Activated CD4-positive, alpha-beta T cell treated with anti-CD3 and anti-CD28 coated beads, Interleukin-2, amount 50 U/mL, for 1 hour (primary cell): ENCODE results near the gene HDHD3.

Experiments used
- DNase-seq: peaks from one replicate; pipeline ENCODE4 v3.0.0-alpha.2; 2020

The HDHD3 gene

DNA sequence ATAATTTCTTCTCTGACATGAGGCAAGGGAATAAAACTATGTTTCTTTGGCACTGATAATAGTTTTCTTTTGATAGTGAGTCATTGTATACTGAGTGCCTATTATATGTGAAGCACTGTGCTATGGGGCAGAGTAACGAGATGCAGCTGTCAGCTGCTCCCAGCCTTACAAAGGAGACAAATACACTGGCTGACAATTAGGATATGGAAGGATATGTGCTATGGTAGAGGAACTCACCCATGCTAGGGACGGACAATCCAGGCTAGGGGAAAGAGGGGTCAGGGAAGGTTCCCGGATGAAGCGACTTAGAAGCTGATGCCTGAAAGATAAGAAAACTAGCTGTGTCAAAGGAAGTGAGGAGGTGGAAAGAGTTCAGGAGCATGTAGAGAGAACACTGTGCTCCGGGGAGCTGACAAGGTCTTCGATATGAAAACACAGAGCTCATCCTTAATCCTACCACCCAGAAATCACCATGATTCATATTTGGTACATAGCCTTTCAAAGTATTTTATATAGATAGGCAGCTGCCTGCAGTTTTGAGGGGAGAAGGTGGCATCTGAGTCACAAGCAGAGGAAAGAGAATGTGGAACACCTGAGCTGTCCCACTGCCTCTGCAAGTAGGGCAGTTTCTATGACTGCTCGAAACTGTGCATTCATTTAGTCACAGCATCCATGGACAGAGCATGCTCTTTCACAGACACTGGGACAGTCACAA is 15.3 kb downstream of the HDHD3 start:
- no peak for DNase-seq

DNA sequence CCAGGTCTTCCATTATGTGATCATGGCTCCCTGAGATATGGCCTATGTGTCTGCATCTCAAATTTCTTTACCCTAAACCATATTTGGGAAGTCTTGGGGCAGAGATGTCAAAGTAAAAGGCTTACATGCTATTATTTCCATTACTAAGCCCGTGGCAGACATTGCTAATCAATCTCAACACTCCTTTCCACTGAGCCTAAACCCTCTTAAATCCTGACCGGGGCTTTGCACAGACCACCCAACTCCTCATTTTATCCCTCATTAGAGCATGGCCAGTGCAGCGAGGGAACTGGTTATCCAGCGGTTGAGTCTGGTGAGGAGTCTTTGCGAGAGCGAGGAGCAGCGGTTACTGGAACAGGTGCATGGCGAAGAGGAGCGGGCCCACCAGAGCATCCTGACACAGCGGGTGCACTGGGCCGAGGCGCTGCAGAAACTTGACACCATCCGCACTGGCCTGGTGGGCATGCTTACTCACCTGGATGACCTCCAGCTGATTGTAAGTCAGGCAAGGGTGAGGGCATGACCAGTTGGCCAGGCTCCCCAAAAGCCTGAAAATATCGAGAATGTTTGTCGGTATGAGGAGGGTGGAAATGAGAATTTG is 16.4 kb downstream of the HDHD3 start:
- DNase-seq = no peak

DNA sequence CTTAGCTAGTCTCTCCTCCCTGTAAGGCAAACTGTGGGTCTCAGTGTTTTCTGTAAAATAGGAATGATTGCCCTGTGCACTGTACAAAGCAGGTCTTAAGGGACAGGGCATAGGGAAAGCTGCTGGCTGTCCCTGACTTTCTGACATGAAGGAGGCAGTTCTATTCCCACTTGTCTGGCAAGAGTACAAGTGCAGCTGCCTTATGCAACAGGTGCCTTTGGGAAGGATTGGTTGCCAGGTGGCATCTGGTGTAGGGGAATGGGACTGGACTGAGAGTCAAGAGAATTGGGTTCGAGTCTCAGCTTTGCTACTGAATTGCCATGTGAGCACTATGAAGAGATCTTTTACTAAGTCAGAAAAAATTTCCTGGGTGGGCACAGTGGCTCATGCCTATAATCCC is 17.4 kb downstream of the HDHD3 start:
- DNase-seq = no peak

DNA sequence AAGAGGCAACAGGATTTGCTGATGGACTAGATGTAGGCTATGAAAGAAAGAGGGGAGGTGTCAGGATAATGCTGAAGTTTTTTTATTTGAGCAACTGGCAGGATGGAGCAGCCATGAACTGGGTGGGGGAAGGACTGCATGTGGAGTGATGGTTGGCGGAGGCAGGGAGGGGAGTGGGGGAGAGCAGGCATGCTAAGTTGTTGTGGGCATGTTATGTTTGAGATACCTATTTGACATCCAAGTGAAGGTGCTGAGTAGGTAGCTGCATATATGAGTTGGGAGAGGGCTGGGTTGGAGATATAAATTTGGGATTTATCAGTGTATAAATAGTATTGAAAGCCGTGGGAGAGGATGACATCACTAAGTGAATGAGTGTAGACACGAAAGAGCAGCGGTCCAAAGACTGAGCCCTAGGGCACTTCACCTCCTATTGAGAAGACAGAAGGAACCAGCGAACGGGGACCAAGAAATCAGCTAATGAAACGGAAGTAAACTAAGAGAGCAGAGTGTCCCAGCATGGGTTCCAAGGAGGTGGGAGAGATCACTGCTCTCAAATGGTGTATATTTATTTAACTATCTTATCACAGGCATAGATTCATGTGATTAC is 20.0 kb downstream of the HDHD3 start:
- DNase-seq = no peak

DNA sequence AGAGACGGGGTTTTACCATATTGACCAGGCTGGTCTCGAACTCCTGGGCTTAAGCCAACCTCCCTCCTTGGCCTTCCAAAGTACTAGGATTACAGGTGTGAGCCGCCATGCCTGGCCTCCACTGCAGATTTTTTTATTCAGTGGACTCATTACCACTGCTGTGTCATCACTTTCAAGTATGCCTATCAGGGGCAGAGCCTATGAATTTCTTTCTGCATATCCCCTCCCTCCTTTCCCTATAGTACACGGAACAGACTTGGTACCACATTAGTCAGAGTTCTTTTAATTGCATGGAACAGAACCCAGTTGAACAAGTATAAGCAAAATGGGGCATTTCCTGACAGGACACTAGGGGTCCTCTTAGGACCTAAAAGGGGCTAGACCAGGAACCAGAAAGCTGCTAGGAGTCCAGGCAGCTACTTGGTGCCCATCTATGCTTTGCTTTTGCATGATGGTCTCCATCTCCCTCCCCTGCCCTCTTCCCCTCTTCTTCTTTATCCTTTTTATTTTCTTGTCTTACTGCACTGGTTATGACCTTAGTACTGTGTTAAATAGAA is 21.7 kb downstream of the HDHD3 start:
- no peak for DNase-seq

DNA sequence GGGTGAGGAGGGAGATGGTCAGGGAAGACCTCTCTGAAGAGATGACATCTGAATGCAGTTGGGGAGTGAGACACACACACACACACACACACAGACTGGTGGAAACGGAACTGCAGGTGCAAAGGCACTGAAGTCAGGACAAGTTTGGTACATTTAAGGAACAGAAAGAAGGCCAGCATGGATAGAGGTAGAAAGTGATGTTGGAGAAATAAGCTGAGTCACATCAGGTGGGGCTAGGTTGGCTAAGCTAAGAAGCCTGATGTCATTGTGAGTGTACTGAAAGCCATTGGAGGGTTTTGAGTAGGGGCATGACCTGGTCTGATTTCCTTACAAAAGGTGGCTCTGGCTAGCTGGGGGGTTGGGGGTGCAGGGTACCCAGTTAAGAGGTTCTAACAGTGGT is 24.4 kb downstream of the HDHD3 start:
- no peak for DNase-seq

DNA sequence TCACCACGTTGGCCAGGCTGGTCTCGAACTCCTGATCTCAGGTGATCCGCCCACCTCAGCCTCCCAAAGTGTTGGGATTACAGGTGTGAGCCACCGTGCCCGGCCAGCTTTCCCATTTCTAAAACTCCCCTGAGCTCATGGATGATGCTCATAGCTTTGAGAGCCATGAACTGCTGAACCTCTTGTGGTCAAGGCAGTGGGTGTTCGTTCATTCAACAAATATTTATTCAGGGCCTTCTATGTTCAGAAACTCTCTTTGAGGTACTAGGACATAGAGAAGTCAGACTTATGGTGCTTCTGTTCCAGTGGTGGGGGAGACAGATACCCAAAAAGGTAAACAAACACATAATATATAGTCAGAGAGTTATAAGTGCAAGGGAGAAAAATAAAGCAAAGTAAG is 24.8 kb downstream of the HDHD3 start:
- DNase-seq = no peak

DNA sequence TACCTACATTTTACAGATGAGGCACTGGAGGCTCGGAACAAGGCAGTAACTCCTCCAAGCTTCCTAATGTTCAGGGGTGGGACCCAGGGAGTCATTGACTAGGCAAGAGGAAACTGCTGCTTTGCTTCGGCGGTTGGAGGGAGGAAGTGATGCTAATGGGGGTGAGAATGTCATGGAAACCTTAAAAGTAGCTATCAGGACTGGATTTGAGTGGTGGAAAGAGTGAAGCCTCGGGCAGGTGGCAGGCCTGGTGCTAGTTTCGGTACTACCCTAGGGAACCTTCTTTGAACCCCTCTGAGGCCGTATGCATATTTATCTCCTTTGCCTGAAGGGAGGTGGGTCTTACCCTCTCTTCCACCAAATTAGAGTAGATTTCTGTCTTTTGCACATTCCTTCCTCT is 25.8 kb downstream of the HDHD3 start:
- no peak for DNase-seq

DNA sequence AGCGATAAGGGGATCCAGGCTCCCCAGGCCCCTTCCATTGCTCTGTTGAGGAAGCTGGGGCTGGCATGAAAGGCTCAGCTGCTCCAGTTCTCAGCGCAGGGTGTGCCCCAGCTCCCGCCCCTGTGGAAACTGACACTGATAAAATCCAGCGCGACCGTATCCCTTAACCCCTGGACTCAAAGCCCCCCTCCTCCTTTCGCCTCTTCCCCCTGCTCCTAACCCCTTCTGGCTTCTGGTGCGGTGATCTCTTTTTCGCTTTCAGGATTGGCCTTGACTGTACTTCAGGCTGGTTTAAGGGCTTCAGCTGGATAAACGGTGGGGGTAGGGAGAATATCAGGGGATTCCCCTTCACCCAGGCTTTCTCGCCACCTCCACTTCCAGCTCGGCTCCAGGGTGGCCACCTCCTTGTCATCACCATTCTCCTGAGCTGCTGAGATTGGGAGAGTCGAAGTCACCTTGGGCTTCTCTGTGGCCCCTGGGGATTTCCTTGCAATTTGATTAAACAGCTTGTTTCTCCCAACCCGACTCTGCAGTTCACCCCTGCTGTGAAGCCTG is 26.6 kb downstream of the HDHD3 start:
- no peak for DNase-seq

DNA sequence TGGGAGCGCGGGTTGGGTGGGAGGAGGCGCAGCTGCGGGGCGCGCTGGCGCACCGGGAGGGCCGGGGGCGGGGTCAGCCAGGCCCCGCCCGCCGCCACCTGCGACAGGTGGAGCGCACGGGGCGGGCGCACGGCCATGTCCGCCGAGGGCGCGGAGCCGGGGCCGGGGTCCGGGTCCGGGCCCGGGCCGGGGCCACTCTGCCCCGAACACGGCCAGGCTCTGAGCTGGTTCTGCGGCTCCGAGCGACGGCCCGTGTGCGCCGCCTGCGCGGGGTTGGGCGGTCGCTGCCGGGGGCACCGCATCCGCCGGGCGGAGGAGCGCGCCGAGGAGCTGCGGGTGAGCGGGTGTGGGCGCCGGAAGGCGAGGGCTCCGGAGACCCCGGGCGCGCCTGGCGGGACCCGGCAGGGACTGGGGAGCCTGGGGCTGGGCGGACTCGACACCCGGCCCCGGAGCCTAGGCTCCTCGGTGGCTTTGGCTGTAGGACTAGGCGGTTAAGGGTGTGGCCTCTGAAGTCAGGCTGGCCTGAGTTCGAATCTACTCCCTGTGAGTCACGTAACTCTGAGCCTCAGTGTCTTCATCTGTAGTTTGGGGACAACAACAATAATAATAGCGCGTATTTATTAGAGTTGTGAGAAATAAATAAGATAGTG is 27.2 kb downstream of the HDHD3 start, which contains the start of gene BSPRY:
BSPRY (plus strand) TSS at position 97 of the 650 bp plus-strand sequence; CDS start at position 136, 39 bp downstream.
- DNase-seq = no peak

DNA sequence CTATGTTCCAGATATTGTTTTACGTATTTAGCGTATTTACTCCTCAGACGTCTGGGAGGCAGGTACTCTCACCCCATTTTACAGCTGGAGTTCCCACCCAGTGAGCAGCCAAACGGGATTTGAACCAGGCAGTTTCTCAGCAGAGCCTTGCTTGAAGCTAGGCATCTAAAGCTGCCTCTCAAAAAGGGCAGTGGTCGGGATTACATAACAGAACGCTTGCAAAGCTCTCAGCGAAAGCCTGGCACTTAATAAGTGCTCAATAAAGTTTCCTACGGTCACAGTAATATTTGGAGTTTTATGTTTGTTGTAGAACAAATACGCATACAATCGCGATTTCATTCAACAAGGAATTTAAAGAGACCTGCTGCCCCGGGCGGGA is 27.7 kb downstream of the HDHD3 start:
- no peak for DNase-seq

DNA sequence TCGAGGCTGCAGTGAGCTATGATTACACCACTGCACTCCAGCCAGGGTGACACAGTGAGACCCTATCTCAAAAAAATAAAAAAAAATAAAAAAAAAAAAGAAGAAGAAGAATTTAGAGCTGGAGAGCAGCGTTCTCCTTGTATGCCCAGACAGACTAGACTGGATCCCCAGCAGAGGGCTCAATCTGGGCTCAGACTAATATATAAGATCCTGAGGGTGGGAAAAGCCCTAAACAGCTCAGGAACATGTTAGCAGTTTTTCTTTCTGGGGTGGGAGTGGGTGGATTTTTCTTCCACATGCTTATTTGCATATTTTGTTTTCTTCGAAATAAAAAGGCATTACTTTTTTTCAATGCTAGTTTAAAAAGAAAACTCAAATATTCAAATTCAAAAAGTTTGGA is 28.3 kb downstream of the HDHD3 start:
- DNase-seq = no peak

DNA sequence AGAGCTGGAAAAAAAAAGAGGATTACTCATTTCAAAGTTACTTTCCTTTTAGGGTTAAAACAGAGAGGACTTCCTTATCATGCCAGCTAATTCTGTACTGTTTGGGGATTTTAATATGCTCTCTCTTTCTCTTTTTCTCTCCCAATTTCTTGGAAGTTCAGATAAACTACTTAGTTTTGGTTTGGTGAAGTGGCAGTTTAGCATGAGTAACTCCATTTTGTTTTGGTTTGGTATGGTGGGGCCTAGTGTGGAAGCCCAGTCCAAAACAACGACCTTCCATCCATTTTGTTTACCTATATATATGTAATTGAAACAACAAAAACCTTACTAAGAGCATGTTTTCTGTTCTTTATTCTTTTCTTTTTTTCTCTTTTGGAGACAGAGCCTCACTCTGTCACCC is 31.1 kb downstream of the HDHD3 start:
- no peak for DNase-seq

DNA sequence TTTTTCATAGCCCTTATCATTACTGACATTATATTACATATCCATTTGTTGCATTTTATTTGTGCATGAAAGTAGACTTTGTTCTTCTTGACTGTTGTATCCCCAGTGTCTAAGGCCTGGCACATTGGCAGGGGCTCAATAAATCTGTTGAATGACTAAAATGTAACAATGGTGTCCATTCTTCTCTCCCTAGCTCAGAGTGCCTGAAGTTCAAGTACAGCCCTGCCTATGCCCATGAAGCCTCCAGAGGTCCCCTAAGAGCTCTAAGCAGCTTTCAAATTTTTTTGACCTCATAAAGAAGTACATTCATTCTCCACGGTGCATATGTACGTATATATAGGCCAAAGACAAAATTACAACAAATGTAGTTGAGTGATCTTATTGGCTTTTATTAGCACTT is 31.6 kb downstream of the HDHD3 start:
- no peak for DNase-seq

DNA sequence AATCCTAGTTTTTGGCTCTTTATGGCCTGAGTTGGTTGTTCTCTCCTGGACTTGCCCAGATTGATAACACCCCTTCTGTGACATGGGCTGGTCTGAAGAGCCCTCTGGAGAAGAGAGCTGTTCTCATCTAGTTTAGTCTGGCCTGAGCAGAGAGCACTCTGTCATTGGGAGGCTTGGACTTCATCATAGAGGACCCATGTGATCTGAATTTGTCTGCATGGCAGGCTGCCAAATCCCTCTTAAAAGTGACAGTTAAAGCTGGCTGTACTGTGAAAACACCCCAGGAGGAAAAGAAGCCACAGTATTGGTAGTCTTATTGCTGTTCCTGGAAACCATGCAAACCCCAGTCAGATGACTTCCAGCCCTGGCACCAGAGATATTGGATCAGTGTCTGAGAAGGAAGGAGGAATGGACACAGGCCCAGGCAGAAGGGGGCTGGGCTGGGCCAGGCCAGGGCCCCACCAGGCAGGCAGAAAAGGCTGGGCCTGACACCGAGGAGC is 33.0 kb downstream of the HDHD3 start:
- DNase-seq = no peak

DNA sequence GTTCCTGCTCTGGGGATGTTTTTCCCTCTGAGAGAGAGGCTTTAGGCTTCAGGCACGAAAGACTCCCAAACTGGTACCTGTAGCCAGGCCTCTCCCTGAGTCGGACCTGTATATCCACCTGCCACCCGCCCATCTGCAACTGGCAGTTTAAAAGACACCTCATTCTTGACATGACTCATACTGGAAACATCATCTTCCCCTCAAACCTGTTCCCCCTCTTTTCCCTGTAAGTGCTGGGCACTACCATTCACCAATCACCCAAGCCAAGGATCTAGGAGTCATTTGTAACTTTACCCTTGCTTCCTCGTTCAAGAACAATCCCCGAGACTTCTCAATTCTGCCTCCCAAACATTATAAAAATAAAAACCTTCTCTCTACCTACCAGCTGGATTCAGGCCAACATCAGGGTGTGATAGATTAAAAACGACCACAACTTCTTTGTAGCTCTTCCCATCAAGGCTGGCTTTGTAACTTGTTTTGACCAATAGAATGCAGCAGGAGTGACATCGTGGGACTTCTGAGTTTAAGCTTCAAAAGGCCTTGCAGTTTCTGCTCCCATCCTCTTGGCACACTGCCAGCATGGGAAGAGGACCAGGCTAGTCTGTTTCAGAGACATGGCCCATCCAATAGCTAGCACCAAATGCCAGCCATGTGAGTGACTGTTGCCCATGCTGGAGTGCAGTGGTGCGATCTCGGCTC is 34.9 kb downstream of the HDHD3 start:
- DNase-seq = no peak

DNA sequence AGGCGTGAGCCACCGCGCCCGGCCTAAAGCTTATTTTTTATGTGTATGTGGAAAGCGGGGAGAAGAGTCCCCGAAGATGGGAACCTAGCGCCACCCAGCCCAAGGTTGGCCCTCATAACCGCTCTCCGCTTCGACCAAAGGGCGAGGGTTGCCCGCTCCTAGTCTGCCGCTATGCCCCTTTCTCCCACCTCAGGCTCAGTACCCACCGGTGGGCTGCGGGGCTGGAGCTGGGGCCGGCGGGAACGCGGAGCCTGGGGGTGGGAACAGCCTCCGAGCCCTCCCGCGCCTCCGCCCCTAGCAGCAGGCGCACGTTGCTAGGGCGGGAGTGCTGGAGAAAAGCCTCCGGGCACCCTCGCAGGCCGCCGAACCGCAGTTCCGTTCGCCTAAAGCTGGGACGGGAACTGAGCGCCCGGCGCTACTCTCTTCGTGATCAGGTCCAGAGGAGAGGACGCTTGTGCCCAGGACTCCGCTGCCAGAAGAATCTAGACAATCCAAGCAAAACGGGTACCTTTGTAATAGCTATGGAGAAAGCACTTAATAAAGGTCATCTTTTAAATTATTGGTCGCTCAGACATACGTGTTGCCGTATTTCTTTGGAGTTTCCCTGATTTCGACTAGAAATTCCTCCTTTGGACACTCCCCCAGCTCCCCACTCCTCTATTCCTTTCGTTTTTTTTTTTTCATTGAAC is 36.6 kb downstream of the HDHD3 start, which contains the start of gene WDR31:
WDR31 (minus strand) TSS at position 265 of the 689 bp plus-strand sequence. CDS start 8,253 bp downstream, outside the sequence.
- DNase-seq = peak; percentile 73

DNA sequence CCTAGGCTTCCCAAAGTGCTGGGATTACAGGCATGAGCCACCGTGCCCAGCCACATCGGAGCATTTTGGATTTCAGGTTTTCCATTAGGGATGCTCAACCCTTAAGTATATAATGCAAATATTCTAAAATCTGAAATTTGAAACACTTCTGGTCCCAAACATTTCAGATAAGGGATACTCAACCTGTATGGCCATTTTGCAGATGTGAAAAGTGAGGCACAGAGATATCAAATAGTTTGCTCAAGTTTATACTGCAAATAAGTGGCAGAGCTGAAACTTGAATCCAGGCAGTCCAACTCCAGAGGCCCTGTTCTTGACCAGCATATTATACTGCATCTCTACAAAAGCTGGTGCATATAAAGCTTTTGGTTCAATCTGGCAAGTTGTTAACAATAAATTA is 39.1 kb downstream of the HDHD3 start:
- DNase-seq = no peak

DNA sequence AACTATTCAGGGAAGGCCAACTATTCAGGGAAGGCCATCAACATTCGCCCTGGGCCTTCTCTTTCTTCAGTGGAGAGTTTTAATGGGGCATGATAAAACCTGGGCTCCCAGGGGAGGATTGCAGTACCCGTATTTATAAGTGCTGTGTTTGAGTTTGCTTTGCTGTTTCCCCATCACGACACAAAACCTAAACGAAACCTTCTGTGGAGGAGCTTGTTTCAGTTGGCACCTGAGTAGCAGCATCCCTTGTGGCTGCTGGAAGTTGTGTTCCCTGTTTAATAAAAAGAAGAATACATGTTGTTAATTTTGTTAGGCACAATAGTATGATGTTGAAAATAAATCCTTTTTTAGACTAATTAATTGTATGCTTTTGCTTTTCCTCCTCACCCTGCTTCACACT is 45.0 kb downstream of the HDHD3 start:
- DNase-seq = no peak

DNA sequence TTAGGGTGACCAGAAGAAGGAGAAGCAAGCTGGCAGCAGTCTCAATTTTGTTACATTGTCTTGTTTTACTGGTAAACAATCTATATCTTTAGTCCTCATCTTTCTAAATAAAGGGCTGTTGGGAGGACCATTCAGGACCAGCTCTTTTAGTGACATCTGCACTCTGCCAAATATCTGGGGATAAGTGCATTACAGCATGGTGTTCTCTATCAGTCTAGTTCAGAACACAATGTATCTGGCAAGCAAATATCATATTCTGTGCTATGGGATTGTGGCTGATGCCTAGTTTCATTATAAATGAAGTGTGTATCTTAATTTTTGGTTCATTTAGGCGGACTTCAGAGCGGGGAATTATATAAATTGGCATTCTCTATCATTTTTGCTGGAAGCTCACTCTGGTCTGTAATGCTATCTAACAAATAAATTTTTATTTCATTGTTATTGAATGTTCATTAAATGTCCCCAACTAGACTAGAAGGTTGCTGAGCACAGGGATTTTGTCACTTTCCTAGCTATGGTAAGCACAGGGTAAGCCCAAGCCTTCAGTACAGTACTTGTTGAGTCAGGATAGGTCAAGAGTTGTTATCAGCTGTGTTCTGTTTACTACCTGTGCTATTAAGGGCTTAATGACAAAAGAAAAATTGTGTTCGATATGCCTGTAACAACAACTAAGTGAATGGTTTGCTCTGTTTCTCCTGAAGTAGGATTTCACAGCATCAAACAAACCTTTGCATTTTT is 48.6 kb downstream of the HDHD3 start:
- DNase-seq = no peak

DNA sequence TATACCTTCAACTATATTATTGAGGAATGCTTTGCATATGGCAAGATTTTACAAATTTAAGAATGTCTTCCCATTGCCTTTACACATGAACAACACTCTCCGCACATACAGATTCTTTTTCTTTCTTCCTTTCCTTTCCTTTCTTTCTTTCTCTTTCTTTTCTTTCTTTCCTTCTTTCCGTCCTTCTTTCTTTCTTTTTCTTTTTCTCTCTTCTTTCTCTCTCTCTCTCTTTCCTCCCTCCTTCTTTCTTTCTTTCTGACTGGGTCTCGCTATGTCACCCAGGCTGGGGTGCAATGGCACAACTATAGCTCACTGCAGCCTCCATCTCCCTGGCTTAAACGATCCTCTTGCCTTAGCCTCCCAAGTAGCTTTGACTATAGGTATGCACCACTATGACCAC is 50.6 kb downstream of the HDHD3 start:
- no peak for DNase-seq
